DND-41 (cell line): ENCODE data around the gene FUT9.

Experiments
- EZH2 ChIP-seq: IDR thresholded peaks from 3 replicates; pipeline ENCODE4 v1.6.1; 2012; ENCODE audit warnings: borderline replicate concordance, low read depth, mild to moderate bottlenecking, moderate library complexity, low read length, inconsistent platforms; ENCODE audit not compliant: severe bottlenecking
- TF ChIP-seq, protein P1 (sequence below): IDR thresholded peaks from 2 replicates; pipeline ENCODE4 v1.5.1; 2012; ENCODE audit warnings: borderline replicate concordance, low read length, moderate library complexity, mild to moderate bottlenecking; ENCODE audit not compliant: poor library complexity, severe bottlenecking; ENCODE audit errors: extremely low read depth

DNA sequence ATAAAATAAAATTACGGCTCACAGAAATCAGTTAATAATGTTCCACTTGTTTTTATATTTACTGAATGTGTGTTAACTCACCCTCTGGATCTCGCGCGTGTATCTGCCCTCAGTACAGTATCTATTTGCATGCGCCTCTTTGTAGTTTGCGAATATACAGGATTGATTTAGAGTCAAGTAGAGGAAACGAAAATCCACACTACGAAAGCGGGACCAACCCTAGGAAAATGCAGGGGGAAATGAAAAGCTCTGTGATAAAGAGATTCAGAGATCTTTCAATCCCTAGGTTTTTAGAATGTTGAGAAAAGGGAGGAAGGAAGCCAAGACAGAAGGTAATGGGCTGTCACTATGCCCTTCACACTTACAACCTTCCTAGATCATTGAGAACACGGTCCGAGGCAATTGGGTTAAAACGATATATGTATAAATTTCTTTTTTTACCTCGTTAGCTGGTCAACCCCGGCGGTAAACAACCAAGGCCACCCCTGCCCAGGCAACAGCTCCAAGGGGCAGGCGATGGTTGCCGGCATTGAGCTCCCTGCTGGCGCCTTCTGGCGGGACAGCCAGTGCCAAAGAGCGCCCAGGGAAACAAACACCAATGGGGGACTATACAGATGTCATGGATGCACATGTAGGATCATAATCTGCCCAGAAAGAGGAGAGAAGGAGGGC, 792 bp upstream of the FUT9 start:
- TF ChIP-seq, protein P1, sequence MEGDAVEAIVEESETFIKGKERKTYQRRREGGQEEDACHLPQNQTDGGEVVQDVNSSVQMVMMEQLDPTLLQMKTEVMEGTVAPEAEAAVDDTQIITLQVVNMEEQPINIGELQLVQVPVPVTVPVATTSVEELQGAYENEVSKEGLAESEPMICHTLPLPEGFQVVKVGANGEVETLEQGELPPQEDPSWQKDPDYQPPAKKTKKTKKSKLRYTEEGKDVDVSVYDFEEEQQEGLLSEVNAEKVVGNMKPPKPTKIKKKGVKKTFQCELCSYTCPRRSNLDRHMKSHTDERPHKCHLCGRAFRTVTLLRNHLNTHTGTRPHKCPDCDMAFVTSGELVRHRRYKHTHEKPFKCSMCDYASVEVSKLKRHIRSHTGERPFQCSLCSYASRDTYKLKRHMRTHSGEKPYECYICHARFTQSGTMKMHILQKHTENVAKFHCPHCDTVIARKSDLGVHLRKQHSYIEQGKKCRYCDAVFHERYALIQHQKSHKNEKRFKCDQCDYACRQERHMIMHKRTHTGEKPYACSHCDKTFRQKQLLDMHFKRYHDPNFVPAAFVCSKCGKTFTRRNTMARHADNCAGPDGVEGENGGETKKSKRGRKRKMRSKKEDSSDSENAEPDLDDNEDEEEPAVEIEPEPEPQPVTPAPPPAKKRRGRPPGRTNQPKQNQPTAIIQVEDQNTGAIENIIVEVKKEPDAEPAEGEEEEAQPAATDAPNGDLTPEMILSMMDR = no peak
- TF ChIP-seq EZH2 = no peak
